HAP-1 (cell line): Measurements from ENCODE around the gene CCL28.
"Not testable (repeated sequence)": the region's sequence is repeated elsewhere in the genome, so short reads cannot be mapped to it uniquely, and the experiment has no call there.

Experiments
- DNase-seq, 2 experiments: peaks; one replicate each; pipeline ENCODE4 v3.0.0-alpha.2; 2016 to 2020; ENCODE audit warnings: low spot score in 2 of 2
- H3K27me3 ChIP-seq: fragments of 250-450 bp; sonication (Bioruptor Pico); 2 replicates; pipeline ENCODE4 v1.5.1; 2020; ENCODE audit warnings: low read depth, mild to moderate bottlenecking, moderate library complexity
- H3K36me3 ChIP-seq: fragments of 250-450 bp; sonication (Bioruptor Pico); replicated peaks from 2 replicates; pipeline ENCODE4 v1.5.1; 2020; ENCODE audit warnings: mild to moderate bottlenecking
- H3K4me1 ChIP-seq: fragments of 250-450 bp; sonication (Bioruptor Pico); 2 replicates; pipeline ENCODE4 v1.5.1; 2020; ENCODE audit warnings: mild to moderate bottlenecking
- H3K4me3 ChIP-seq: fragments of 250-450 bp; sonication (Bioruptor Pico); 2 replicates; pipeline ENCODE4 v1.5.1; 2020; ENCODE audit warnings: mild to moderate bottlenecking, moderate library complexity
- H3K9me3 ChIP-seq: fragments of 250-450 bp; sonication (Bioruptor Pico); 2 replicates; pipeline ENCODE4 v1.5.1; 2020; ENCODE audit warnings: mild to moderate bottlenecking, moderate library complexity
- in situ Hi-C: fragments of 300-500 bp; cut with MboI; formaldehyde crosslinking; loops from 3 replicates; pipeline ENCODE4 v1.14.3; 2020; ENCODE audit warnings: low sequenced_read_pairs, inconsistent platforms, mixed read lengths

CCL28 gene, protein sequence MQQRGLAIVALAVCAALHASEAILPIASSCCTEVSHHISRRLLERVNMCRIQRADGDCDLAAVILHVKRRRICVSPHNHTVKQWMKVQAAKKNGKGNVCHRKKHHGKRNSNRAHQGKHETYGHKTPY

DNA sequence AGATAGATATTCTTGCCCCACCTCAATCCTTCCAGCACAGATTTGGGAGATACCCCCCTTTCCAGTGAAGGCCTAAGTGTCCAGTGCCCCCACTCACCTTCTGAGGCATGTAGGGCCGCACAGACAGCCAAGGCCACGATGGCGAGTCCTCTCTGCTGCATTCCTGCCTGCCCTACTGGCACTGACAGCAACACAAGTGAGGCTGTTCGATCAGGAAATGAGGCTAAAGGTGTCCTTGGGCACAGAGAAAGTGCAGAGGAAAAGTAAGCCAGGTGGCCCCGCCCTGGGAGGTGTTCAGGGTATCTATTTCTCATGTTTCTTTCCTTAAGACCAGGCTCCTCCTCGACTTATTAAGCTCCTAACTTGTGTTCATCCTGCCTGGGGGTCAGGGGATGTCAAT, at the start of gene CCL28:
CCL28 (minus strand) TSS at position 236 of the 400 bp plus-strand sequence; CDS start at position 161, 75 bp downstream.
- no peaks in the 10 kb centered on the region for H3K27me3 ChIP-seq
- H3K36me3 ChIP-seq = no peaks in the 10 kb centered on the region
- no peaks in the 10 kb centered on the region for H3K4me1 ChIP-seq
- no peak for DNase-seq
- in situ Hi-C loops = no loop called here
- H3K4me3 ChIP-seq = no peak within 1 kb of the TSS
- H3K9me3 ChIP-seq = no peaks in the 10 kb centered on the region

DNA sequence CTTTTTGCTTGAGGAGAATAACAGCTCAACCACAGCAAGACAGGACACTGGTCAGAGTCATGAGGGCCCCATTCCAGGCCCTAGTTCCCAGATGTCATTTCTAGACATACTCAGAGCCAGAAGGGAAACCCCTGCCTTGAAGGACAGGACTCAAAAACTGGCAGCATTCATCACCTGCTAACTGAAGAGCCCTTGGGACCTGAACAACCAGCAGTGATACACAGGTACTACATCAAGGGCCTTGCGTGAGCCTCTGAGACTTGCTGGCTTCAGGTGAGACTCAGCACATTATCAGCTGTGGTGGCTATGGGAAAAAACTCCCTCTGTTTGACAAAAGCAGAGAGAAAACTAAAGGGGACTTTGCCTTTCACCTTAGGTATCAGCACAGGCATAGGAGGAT, 48.9 kb upstream of the CCL28 start:
- no peak for DNase-seq
- Histone ChIP-seq H3K4me1 (no peaks in the 10 kb centered on the region), H3K27me3 (no peaks in the 10 kb centered on the region), H3K4me3 (no peak overlapping the region), H3K9me3 (no peaks in the 10 kb centered on the region), H3K36me3 (no peaks in the 10 kb centered on the region)
- in situ Hi-C loops = no loop called here

DNA sequence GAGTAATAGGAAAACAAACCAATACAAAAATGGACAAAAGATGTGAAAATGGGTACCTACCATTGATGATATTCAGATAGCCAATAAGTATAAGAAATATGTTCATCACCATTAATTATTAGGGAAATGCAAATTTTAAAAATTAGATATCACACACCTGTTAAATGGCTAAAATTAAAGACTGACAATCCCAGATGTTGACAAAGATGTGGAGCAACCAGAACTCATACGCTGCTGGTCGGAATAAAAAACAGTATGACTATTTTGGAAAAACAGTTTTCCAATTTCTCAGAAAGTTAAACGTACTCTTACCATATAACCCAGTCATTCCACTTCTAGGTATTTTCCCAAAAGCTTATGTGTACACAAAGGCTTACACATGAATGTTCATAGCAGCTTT, 44.4 kb upstream of the CCL28 start:
- no peaks in the 10 kb centered on the region for H3K36me3 ChIP-seq
- H3K27me3 ChIP-seq = no peaks in the 10 kb centered on the region
- H3K4me1 ChIP-seq = no peaks in the 10 kb centered on the region
- no peak overlapping the region for H3K4me3 ChIP-seq
- no peaks in the 10 kb centered on the region for H3K9me3 ChIP-seq
- no peak for DNase-seq
- in situ Hi-C loops = no loop called here

DNA sequence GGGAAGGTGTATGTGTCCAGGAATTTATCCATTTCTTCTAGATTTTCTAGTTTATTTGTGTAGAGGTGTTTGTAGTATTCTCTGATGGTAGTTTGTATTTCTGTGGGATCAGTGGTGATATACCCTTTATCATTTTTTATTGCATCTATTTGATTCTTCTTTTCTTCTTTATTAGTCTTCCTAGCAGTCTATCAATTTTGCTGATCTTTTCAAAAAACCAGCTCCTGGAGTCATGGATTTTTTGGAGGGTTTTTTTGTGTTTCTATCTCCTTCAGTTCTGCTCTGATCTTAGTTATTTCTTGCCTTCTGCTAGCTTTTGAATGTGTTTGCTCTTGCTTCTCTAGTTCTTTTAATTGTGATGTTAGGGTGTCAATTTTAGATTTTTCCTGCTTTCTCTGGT, 29.4 kb upstream of the CCL28 start:
- H3K9me3 ChIP-seq, H3K36me3 ChIP-seq, H3K27me3 ChIP-seq, H3K4me3 ChIP-seq, in situ Hi-C loops, H3K4me1 ChIP-seq, DNase-seq: not testable (repeated sequence)

DNA sequence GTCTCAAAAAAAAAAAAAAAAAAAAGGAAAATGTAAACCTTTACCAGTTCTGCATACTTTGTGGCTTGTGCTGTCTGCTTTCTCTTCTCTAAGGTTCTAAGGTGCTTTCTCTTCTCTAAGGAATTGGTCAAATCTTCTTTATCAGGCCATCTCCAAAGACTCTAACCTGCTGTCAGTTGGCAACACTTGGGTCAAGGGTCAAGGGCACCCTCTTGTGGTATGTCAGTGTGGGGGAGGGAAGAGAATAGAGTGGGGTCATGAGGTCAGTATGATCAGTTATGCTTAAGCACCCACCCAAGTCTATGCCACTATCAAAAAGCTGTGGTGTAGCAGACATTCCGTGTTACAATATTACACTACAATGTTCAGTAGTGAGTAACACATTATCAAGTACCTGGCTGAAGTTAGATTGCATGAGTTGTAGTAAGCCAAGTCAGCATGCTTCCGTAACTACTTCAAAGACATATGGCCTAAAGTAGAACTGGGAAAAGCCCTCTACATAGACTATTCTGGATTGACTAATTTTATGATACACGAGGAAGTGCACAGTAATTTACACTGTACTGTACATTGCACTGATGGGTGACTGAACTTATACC, 25.0 kb upstream of the CCL28 start:
- no peaks in the 10 kb centered on the region for H3K36me3 ChIP-seq
- H3K4me1 ChIP-seq = no peaks in the 10 kb centered on the region
- H3K27me3 ChIP-seq = no peaks in the 10 kb centered on the region
- no peak overlapping the region for H3K4me3 ChIP-seq
- in situ Hi-C loops = no loop called here
- no peaks in the 10 kb centered on the region for H3K9me3 ChIP-seq
- no peak for DNase-seq

DNA sequence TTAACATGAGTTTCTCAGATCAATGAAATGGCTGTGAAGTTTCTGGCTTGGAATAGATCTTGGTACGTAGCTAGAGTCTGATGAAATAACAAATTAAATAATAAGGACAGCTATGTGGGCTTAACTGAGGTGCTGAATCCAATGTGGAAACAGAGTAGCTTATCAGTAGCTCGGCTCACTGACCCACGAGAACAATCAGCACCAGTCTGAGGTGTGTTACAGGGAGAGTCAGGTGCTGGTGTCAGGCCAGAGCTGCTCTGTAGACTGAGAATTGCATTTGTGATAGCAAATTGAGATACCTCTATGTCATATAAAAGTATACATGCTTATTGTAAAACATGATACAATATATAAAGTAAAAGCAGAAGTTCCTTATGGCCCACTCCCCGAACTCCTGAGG, 21.2 kb upstream of the CCL28 start:
- H3K27me3 ChIP-seq = no peaks in the 10 kb centered on the region
- no peak for DNase-seq
- no peaks in the 10 kb centered on the region for H3K4me1 ChIP-seq
- in situ Hi-C loops = no loop called here
- H3K36me3 ChIP-seq = no peaks in the 10 kb centered on the region
- H3K9me3 ChIP-seq = no peaks in the 10 kb centered on the region
- no peak overlapping the region for H3K4me3 ChIP-seq

DNA sequence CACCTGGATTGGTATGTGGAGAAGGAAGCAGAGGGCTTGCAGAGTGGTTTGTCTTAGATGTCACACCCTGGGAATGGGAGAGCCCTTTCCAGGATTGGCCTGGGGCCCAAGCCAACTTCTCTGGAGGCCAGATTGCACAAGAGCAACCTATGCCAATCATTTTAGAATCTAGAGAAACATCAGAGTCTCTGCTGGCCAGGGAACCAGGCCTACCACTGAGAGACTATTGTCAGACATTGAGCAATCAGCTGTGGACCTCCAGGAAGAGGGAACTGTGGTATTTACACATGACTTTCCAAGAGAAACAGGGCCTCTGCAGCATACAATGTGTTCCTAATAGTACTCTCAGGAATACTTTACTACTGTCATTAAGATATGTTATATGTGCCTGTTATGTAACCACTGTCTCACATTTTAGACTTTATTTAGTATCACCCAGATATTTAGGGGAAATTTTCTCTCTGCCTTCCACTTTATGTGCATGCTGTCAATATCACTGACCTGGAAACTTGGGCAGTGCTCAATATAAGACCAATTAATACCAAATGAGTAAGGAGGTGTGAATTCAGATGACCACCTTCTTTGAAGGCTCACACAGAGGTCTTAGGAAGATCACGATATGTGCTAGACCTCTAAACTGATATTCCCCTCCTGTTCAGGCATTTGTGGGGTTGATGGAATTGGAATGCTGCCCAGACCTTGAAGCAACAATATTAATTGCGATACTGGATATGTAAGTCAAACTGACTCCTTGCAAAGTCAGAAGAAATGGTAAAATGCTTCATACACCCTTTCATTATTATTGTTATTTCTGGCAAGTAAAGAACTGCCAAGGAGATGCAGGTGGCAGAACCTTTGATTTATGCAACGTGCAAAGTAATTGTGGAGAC, 20.5 kb upstream of the CCL28 start:
- in situ Hi-C loops = no loop called here
- no peaks in the 10 kb centered on the region for H3K4me1 ChIP-seq
- no peak for DNase-seq

DNA sequence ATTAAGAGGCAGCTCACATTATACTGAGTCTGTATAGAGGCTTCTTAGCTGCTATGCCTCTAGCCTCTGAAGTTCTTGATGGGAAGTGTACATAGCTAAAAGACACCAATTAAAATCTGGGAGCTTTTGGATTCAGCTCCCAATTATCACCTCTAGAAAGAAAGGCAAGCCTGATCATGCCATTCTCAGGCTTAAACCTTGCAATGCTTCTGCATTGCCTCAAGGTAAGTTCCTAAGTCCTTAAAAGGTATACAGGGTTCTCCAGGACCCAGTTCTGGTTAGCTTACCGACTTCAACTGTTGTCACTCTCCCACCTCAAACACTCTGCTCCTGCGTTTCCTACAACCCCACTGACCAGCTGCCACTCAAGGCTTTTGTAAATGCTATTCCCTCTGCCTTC, 17.5 kb upstream of the CCL28 start:
- H3K9me3 ChIP-seq = no peaks in the 10 kb centered on the region
- no peak overlapping the region for H3K4me3 ChIP-seq
- H3K27me3 ChIP-seq = no peaks in the 10 kb centered on the region
- in situ Hi-C loops = no loop called here
- DNase-seq = no peak
- no peaks in the 10 kb centered on the region for H3K4me1 ChIP-seq
- no peaks in the 10 kb centered on the region for H3K36me3 ChIP-seq

More for the DNA sequence above, 20.5 kb upstream of the CCL28 start:
- Histone ChIP-seq H3K27me3 (no peaks in the 10 kb centered on the region), H3K9me3 (no peaks in the 10 kb centered on the region), H3K4me3 (no peak overlapping the region), H3K36me3 (no peaks in the 10 kb centered on the region)

DNA sequence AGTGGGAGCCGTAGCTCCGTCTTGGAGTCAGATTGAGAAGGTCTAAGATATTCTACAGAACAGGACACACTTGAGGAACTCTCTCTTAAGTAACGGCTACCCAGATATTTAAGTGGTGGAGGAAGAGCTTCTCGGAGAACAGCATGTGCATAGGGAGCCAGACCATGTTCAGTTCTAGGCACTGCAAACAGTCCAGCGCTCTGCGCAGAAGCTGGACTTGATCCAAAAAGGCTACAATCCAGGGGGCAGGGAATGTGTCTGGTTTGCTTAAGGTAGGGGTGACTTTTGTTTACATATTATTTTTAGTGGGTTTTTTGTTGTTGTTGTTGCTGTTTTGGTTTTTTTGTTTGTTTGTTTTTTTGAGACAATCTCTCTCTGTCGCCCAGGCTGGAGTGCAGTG, 16.8 kb upstream of the CCL28 start:
- H3K4me1 ChIP-seq = no peaks in the 10 kb centered on the region
- no peaks in the 10 kb centered on the region for H3K9me3 ChIP-seq
- in situ Hi-C loops = no loop called here
- no peaks in the 10 kb centered on the region for H3K36me3 ChIP-seq
- no peaks in the 10 kb centered on the region for H3K27me3 ChIP-seq
- DNase-seq = no peak
- H3K4me3 ChIP-seq = no peak overlapping the region

DNA sequence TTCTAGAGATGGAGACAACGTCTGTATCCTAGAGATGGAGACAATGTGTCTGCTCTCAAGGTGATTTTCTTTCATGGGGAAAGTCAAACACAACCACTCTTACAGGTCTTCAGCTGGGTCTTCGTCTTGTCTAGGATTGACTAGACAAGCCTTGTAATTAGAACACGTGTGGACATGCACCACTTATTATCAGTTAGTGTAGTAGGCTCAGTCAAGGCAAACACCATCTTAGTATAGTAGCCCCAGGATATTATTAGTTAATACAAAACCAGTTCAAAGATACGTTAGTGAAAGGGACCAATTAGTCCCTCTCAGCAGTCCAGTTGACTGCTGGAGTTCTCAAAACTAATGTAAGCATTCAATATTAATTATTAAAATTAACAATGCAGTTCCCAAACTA, 15.1 kb upstream of the CCL28 start:
- Histone ChIP-seq H3K4me1 (no peaks in the 10 kb centered on the region), H3K9me3 (no peaks in the 10 kb centered on the region), H3K4me3 (no peak overlapping the region), H3K36me3 (no peaks in the 10 kb centered on the region), H3K27me3 (no peaks in the 10 kb centered on the region)
- in situ Hi-C loops = no loop called here
- DNase-seq = no peak

DNA sequence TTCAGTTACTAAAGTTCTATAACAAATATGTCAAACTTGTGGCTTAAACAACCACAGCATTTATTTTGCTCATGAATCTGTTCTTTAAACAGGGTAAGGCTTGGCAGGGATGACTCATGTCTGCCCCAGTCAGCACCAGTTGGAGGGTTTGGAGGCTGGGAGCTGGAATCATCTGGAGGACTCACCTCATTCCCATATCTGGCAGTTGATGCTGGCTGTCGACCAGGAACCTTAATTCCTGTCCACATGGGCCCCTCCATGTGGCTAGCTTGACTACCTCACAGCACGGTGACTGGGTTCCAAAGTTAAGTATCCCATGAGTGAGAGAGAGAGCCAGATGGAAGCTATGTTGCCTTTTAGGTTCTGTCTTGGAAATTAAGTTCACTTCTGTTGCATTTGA, 13.8 kb upstream of the CCL28 start:
- Histone ChIP-seq H3K36me3 (no peaks in the 10 kb centered on the region), H3K4me3 (no peak overlapping the region), H3K9me3 (no peaks in the 10 kb centered on the region), H3K4me1 (no peaks in the 10 kb centered on the region), H3K27me3 (no peaks in the 10 kb centered on the region)
- in situ Hi-C loops = no loop called here
- DNase-seq = no peak

DNA sequence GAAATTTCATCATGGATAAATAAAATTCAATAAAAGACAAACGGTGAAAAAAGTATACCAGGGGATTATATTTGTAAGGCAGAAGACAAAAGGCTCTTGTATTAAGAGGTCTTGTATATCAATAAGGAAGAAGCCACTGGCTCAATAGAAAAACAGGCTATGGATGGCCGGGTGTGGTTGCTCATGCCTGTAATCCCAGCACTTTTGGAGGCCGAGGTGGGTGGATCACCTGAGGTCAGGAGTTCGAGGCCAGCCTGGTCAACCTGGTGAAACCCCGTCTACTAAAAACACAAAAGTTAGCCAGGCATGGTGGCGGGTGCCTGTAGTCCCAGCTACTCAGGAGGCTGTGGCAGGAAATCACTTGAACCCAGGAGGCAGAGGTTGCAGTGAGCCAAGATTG, 10.9 kb upstream of the CCL28 start:
- in situ Hi-C loops, H3K36me3 ChIP-seq, H3K4me1 ChIP-seq, H3K27me3 ChIP-seq, H3K9me3 ChIP-seq, DNase-seq, H3K4me3 ChIP-seq: not testable (repeated sequence)

DNA sequence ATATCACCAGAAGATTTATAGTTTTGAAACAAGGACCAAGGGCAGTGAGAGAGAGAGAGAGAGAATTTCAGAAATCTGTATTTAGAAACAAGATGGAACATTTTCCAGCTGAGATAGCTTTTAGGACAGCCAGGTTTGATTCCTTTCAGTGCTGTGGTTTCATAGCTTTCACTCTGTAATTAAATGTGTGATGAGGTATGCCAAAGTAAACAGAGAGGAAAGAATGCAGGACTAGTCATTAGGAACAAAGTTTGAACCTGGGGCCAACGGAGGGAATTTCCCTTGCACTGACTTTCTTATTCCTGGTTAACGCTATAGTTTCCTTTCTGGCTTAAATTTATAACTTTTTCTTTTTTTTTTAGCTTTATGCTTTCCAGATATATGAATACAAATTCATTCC, 10.0 kb upstream of the CCL28 start:
- H3K36me3 ChIP-seq = no peaks in the 10 kb centered on the region
- no peaks in the 10 kb centered on the region for H3K9me3 ChIP-seq
- in situ Hi-C loops = no loop called here
- no peaks in the 10 kb centered on the region for H3K27me3 ChIP-seq
- no peak overlapping the region for H3K4me3 ChIP-seq
- no peak for DNase-seq
- no peaks in the 10 kb centered on the region for H3K4me1 ChIP-seq

DNA sequence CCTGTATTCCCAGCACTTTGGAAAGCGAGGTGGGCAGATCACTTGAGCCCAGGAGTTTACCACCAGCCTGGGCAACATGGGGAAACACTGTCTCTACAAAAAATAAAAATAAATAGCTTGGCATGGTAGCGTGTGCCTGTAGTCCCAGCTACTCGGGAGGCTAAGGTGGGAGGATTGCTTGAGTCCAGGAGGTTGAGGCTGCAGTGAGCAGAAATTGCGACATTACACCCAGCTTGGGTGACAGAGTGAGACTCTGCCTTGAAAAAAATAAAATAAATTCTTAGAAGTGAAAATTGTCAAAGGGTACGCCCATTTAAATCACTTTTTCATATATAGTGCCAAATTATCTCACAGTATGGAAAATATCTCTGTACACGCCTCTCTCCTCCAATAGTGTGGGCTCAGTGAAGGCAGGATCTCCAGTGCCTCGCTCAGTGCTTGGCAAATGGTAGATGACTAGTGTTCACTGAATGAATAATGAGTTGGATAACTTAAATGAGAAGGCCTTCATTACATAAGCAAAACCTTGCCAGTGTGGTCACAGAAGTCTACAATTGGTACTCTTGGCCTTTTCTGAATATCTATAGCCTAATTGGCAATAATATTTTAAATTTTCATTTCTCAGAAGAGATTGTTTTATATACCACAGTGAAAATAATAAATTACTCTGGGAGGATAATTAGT, 9.4 kb upstream of the CCL28 start:
- H3K36me3 ChIP-seq = no peaks in the 10 kb centered on the region
- no peaks in the 10 kb centered on the region for H3K27me3 ChIP-seq
- no peak for DNase-seq
- H3K4me3 ChIP-seq = no peak overlapping the region
- H3K4me1 ChIP-seq = no peaks in the 10 kb centered on the region
- in situ Hi-C loops = no loop called here
- H3K9me3 ChIP-seq = no peaks in the 10 kb centered on the region
